Inflammatory macrophage treated with lipopolysaccharide for 1 hour (primary cell): Measurements from ENCODE around the gene TMEM11.
"Not testable (repeated sequence)": the region's sequence is repeated elsewhere in the genome, so short reads cannot be mapped to it uniquely, and the experiment has no call there.

Experiments
- DNase-seq, 2 donors: peaks; one replicate each; pipeline ENCODE4 v3.0.0-alpha.2; 2020 to 2022

Gene TMEM11

DNA sequence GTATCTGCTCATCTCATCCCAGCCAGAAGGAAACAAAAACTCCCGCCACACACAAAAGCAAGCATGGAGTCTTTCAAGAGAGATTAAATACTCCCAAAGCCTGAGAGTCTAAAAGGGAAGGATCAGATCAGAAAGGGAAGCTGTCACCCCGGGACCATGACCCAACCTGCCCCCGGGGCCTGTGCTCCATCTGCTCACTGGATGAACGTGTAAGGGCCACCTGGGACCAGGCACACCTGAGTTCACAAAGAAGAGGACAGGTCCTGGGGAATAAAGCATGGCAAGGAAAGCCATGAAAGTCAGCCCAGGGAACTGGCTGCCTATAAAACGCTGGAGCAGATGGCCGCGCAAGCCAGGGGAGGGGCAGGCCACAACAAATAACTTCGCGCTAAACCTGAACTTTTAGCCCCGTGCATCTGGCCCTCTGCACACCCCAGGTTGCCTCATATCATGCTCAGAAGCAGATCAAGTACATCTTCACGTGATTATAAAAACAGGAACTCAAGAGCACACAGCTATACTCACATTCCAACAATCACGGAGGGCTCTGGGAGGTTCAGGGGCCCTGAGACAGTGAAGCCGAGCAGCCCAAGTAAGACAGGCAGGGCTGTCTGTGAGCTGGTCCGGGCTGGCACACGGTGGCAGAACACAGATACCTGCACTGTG, 3.4 kb downstream of the TMEM11 start:
- DNase-seq, result no peak

DNA sequence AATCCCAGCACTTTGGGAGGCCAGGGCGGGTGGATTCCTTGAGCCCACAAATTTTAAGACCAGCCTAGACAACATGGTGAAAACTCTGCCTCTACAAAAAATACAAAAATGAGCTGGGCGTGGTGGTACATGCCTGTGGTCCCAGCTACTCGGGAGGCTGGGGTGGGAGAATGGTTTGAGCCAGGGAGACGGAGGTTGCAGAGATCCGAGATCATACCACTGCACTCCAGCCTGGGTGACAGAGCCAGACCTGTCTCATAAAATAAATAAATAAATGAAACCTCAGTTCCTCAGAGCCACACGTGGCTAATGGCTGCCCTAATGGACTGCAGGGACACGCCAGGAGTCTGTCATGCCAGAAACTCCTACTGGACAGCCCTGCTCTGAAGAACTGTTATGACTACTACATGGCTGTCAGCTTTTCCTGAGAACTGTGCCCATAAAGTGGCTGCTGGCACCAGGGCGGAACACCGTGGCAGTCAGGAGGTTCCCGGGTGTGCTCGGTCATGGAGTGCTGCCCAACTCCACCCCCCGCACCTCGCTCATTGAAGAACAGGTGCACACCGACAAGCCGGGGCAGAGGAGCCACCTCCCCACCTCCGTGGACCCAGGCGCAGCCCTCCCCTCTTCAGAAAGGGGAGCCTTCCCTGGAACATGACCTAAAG, 4.3 kb downstream of the TMEM11 start:
- DNase-seq, result no peak

DNA sequence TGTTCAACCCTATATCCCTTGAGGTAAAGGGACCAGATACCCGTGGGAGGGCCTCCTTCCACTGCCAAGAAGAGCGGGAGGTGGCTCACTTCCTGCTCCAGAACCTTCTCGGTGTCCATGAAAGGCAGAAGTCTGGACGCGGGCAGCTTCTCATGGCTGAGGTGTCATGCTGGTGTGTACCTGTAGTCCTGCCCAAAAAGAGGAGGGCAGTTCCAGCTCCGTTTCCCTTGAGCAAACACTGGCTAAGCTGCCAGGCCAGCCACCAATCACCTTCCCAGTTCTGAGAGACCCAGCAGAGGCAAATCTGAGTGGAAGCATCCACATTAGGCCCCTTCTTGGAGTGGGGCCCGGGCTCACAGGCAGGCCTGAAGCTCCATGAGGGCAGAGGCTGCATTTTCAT, 5.6 kb downstream of the TMEM11 start:
- DNase-seq, result no peak

DNA sequence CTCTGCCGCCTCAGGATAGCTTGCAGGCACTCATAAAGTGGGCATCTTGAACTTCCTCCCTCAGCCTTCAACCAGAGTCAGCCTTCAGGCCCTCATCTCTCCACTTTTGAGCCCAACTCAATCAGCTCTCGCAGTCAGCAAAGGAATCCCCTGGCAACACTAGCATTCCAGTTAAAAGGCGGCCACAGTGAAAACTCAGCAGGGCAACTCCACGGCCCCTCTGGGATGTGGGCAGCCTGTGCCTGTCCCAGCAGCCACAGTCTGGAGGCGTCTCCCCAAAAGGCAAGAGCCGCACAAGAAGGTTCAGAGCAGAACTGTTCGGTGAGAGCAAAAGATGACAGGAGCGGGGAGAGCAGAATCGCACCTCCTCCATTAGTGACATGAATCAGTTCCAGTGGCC, 9.0 kb downstream of the TMEM11 start:
- no peak for DNase-seq

DNA sequence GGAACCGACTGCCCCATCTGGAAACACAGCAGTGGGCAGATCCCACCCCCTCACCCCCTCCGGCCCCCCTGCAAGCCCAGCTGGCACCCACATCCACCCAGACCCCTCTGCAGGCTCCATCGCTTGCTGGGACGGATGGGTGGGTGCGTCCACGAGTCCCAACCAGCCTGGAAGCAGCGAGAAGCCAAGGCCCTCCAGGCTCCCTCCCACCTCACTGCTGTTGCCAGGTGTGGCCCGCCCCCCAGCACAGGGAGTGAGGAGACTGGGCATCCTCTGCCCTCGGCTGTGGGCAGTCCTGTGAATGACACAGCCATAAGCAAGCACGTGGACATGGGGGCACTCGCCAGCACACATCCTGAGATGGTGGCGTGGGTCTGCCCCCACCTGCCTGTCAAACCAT, 11.4 kb downstream of the TMEM11 start:
- DNase-seq, result no peak

DNA sequence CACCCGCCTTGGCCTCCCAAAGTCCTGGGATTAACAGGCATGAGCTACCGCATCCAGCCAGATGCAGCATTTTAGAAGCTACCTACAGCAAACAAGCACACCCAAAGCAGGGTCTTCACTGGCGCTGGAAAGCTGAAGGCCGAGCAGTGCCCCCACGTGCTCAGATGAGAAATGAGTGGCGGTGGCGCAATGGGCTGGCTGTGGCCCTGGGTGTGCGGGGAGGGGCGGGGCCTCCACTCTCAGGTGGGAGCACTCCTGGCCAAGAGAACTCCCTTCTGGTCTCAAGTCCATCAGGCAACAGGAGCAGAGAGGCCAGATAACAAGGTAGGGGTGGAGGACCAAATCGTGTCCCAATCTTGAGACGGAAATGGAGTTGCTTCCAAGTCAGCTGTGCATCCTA, 12.1 kb downstream of the TMEM11 start:
- DNase-seq, result no peak

DNA sequence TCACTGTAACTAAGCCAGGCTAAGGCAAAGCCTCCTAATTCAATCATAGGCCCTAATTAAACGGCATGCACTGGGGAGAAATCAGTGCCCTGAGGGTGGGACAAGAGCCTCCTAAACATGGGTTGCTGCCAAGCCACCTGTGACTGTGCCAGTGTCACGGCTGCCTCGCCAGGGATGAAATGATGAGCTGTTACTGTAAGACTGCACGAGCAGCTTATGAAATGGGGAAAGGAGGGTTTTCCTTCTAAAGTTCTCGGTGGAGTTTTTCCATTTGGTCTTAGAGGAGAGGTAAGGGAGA, 12.7 kb downstream of the TMEM11 start:
- no peak for DNase-seq

DNA sequence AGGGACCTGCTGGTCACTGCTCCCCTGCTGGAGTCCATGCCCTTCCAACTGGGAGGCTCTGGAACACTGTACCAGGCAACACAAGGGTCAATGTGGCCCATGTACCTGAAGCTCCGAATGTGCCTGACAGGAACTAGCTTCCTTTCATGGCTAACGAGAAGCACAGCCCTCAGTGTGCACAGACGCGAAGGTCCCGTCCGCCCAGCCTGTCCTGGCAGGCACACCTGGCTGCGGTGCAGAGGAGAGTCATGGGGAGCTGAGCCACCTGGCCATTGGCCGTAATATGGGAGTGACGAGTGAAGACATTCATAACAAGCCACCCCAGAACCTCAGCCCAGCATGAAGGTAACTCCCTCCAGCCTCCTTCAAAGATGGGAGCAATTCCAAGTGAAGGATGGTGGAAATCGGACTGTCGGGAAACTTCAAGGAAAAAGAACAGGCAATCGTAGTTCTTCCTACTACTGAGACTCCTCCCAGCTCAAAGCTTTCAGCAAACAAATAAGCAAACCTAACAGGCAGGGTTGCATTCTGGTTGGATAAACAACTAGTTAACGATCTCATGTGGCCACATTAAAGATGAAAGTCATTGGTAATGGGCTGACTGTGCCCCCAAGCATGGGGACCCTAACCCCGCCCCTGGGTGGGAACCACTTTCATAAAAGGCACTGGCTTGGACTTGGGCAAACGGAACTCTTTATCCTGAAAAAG, 13.2 kb downstream of the TMEM11 start:
- no peak for DNase-seq

DNA sequence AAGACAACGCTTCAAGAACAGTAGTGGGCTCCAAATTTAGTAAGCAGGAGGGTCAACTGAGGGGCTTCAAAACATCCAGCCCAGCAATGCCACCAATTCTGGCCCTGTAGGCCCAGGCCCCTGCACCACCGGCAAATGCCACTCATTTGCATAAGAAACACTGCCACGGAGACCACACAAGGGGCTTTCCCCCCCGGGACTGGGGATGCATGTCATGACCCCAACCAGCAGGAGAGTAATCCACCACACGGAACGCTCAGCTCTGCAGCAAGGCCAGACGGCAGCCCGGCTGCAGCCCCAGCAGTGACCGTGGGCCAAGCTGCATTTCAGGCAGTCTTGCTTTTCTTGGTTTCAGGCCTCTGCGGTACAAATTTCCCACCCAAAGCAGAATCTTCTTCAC, 14.1 kb downstream of the TMEM11 start:
- no peak for DNase-seq

DNA sequence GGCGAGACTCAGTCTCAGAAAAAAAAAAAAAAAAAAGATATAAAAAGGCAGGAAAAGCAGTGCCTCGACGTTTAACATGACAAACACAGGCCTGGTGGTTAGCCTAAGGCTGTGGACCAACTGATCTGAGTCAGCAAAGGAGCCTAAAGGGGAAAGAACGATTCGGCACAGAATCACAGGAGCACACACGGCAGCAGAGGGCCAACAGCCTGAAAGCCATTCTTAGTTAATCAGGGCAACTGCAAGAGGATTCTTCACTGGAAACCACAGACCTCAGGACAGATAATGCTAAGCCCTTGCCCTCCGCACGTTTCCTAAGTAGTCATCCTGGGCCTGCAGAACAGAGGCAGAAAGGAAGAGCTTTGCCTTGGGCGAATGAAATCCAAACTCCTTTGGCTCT, 14.7 kb downstream of the TMEM11 start:
- DNase-seq, result no peak

DNA sequence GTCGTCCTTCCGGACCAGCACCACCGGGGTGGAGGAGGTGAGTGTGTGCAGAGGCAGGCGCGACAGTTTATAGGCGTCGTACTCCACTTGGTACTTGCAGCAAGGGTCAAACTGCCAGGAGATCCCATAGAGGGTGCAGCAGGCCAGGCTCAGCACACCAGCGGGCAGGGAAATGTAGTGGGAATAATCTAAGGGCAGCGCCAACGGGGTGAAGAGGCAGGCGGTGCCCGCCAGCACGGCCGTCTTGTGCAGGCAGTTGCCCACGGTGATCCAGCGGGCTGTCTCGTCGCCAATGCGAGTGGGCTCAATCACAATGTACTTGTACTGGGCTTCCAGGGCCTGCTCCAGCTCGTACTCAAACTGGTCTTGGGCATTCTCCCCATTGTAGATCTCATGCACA, 15.6 kb downstream of the TMEM11 start:
- DNase-seq, result no peak

DNA sequence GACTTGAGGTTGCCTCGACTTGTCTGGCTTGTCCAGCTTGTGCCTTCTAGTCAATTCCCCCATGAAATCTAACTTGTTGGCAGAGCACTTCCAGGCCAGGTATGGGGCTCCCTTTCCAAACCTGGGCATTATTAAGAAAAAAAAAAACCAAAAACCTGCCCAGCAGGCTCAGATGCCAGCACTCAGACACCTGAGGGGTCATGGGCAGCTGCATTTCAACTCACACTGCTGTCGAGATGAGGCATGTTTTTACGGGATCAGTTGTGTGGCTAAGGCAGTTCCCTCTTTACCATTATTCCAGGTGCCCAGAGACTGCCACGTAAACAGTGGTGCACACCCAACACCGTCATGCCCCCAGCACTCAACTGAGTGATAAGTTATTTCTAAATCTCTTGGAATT, 17.8 kb downstream of the TMEM11 start:
- no peak for DNase-seq

DNA sequence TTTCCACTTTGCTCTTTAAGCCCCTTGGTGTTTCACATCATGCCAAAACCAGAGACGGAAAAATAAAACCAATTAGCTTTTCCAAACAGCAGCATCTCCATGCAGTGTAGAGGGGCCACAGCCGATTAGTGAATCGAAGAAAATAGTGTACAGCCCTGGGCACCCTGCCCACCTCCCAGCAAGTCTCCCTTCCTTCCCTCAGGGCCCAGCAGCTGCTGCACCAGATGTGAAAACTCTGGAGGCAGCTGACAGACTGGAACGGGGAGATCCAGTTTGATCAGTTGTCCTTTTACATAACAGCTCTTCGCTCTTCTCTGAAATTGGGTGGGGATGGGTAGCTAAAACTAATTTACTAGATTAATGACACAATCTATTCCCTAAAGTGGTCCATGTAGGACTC, 19.3 kb downstream of the TMEM11 start:
- DNase-seq, result no peak

DNA sequence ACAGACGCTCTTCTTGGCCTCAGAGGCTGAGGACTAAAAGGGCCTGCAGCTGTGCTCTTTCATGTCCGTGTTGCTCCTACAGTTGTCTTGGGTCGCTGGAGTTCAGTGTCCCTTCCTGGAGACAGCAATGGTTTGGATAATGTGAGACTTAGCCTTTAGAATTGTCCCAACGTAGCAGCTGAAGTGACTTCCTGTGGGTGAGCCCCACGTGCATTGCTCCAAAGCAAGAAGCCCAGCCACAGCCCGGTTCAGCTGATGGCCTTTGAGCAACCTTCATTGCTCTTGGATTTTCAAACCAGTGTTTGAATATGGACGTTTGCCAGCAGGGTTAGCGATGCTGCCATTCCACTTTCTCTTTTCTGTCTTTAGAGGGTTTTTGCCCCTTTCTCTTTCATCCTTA, 19.7 kb downstream of the TMEM11 start:
- no peak for DNase-seq

DNA sequence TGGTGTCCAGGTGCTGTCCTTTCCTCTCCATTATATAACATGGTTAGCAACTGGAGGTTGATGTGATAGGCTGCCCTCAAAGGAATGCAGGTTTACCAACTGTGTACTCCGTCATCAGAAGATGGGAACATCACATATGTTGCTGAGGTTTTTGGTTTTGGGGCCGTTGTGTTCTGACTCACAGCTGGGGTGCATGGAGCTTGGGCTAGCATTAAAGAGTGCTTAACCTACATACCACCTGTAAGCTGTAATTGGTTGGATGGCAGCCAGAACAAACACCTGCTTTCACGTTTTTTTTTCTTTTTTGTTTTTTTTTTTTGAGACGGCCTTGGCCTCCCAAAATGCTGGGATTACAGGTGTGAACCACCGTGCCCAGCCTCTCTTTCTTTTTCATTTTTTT, 20.9 kb downstream of the TMEM11 start:
- no peak for DNase-seq

DNA sequence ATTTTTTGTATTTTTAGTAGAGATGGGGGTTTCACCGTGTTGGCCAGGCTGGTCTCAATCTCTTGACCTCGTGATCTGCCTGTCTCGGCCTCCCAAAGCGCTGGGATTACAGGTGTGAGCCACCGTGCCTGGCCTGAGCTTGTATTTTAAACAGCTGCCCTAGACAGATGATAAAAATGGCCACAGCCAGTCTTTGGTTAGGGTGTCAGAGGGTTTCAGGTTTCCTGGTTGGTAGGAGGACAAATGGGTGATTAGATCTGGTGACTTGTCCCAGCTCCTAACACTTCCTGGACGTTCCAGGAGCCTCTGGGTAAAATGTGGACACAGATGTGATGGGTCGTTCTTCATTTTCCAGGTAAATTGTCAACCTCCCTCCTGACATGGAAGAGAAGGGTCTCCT, 21.5 kb downstream of the TMEM11 start:
- DNase-seq, result not testable (repeated sequence)

DNA sequence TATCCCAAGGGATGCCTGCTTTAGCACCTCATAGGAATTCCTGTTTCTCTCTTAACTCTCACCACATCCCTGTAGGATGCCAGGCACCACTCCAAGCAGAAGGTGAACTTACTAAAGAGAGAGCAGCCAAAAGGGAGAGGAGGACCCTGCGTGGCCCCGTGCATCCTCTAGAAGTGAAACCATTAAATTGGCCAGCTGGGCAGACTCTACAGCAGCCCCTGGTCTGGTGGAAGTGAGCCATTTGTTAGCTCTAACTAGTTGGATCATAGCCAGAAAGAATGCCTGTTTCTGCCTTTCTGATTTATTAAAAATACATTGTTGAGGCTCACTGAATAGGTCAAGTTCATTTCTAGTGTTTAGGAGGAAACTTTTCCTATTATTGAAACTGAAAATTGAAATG, 22.3 kb downstream of the TMEM11 start:
- DNase-seq, result no peak

DNA sequence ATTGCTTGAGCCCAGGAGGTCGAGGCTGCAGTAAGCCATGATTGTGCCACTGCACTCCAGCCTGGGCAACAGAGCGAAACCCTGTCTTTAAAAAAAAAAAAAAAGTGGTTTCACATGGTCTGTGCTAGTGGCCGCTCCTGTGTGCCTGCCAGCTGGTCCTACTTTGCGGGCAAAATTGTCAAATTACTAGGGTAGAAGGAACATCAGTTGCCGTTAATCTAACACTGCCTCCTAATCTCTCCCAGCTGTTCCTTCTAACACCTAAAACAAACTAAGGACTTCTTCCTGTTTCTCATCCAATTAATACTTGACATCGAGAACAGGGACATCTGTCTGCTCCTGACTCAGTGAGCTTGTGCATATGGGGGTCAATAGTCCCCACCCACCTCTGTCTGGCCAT, 23.9 kb downstream of the TMEM11 start:
- no peak for DNase-seq

DNA sequence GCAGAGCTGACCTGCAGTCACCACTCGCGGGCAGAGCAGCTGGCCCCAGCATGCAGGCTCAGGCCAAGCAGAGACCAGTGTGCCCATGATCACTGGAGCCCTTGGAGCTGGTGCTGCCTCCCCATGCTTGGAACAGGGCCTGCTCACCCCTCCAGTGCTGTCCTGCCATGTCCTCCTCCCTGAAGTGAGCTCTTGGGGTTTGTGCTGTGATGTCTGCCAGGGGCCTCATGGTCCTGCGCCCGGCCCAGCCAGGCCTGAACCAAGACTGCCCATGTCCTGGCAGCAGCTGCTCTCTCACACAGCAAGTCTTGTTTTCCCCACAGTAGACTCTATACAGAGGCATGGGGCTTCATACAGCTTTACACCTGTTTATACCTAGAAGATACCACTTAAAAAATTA, 24.6 kb downstream of the TMEM11 start:
- DNase-seq, result no peak

DNA sequence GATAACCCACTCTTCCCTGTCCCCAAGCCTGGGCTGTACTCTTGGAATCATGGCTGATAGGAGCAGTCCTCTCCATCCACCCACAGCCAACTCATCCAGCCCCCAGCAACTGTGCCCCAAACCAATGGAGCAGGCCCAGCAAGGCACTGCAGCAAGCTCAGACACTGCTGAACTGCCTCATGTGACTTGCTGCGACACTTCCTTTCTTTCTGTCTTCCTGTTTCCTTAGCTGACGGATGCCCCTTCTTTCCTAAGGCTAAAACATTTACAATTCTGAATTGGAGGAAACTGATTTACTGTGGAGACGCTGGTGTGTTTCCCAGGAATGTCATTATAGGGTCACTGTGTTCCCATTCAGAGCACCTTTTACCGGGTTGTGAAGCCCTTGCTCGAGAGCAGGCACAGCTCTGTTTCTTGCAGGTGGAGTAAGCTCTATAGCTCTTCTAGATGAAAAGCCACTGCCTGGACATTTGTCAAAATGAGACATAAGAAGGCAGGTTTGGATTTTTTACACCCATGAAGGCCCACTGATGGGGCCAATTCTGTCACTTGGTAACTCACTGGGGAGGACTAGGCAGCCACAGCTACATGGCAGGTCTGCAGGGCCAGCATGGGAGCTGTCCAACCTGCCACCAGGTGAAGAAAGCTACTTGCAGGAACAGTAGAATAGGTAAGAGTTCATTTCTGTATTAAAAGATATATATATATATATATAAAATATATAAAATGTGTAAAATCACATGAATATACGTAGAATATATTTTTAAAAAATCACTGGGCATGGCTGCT, 27.4 kb downstream of the TMEM11 start:
- DNase-seq, result peak; percentile 40 to 41

DNA sequence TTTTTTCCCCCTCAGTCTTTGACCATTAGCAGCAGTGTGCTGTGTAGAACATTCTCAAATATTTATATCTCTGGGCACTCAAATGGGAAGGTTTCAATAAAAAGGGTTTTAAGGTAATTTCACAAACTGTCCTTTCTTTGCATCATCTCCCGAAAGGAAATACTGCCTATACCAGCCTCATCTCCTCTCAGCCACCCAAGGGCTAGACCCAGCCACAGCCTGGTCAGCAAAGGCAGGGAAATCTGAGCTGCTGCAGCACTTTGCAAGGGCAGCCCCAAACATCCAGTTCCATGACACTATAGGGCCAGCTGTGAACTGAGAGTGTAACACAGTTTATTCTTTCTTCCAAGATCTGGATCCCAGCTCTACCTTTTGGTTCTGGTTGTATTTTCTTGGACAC, 28.9 kb downstream of the TMEM11 start:
- no peak for DNase-seq

DNA sequence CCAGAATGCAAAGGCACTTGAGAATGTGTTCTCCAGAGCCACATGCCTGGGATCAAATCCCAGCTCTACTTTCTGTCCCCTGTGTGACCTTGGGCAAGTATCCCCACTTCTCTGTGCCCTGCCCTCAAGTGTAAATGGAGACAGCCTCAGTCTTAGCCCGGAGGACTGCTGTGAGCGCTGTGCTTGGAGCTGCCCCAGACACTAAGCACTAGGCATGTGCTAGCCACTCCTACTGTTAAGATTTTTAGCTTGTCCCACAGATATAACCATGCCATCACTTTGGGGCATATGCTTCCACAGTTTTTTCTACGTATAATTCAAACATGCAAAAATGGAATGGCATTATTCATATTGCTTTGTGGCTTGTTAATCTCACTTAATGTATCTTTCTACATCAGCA, 29.4 kb downstream of the TMEM11 start:
- no peak for DNase-seq

DNA sequence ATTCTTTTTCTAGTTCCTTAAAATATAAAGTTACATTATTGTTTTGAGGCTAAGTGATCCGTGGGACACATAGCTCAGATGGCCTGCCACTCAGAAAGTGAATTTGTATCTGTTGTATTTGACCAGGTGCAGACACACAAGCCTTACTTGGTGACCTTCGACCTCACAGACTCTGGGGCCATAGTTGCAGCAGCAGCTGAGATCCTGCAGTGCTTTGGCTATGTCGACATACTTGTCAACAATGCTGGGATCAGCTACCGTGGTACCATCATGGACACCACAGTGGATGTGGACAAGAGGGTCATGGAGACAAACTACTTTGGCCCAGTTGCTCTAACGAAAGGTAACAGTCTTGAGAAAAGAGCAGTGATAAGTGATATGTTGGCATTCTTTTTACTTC, 30.5 kb downstream of the TMEM11 start:
- DNase-seq, result no peak
